ENCODE results near the gene IGSF11.

DNA sequence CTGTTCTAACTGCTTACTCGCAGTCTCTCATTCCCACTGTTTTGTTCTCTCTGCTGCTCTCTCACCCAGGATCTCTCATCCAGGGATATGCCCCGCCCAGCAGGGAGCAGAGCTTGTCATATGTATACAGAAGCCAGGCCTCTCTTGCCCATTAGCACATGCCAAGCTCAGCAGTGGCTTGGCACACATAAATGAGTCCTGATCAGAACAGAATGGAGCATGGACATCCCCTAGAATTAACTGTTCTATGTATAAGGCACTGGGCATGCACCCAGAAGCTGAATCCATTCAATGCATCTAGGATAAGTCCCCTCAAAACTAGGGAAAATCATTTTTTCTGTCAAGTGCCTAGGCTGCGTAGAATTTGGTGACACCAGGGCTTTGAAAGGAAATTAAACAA, 61.6 kb downstream of the IGSF11 start:
- TF ChIP-seq, protein P1, sequence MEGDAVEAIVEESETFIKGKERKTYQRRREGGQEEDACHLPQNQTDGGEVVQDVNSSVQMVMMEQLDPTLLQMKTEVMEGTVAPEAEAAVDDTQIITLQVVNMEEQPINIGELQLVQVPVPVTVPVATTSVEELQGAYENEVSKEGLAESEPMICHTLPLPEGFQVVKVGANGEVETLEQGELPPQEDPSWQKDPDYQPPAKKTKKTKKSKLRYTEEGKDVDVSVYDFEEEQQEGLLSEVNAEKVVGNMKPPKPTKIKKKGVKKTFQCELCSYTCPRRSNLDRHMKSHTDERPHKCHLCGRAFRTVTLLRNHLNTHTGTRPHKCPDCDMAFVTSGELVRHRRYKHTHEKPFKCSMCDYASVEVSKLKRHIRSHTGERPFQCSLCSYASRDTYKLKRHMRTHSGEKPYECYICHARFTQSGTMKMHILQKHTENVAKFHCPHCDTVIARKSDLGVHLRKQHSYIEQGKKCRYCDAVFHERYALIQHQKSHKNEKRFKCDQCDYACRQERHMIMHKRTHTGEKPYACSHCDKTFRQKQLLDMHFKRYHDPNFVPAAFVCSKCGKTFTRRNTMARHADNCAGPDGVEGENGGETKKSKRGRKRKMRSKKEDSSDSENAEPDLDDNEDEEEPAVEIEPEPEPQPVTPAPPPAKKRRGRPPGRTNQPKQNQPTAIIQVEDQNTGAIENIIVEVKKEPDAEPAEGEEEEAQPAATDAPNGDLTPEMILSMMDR (IDR thresholded peaks at IDR 0.05 in 4 of 5, conservative IDR thresholded peaks at IDR 0.05 in 1 of 5), result no peak
- TF ChIP-seq POLR2A (IDR thresholded peaks at IDR 0.05), result no peak
